Epithelial cell of prostate (primary cell): ENCODE data around the gene IPO11.
A peak's percentile ranks its signal among the peaks of the same experiment; 100 is the strongest.
"Not testable (repeated sequence)": the region's sequence is repeated elsewhere in the genome, so short reads cannot be mapped to it uniquely, and the experiment has no call there.

ENCODE experiments used
- DNase-seq: peaks from one replicate; pipeline ENCODE4 v3.0.0-alpha.2; 2011; ENCODE audit warnings: low read depth, low spot score
- H3K27ac ChIP-seq: fragments of 450-650 bp; 2 replicates; pipeline ENCODE4 v1.5.1; 2017; ENCODE audit warnings: mild to moderate bottlenecking

Gene IPO11

DNA sequence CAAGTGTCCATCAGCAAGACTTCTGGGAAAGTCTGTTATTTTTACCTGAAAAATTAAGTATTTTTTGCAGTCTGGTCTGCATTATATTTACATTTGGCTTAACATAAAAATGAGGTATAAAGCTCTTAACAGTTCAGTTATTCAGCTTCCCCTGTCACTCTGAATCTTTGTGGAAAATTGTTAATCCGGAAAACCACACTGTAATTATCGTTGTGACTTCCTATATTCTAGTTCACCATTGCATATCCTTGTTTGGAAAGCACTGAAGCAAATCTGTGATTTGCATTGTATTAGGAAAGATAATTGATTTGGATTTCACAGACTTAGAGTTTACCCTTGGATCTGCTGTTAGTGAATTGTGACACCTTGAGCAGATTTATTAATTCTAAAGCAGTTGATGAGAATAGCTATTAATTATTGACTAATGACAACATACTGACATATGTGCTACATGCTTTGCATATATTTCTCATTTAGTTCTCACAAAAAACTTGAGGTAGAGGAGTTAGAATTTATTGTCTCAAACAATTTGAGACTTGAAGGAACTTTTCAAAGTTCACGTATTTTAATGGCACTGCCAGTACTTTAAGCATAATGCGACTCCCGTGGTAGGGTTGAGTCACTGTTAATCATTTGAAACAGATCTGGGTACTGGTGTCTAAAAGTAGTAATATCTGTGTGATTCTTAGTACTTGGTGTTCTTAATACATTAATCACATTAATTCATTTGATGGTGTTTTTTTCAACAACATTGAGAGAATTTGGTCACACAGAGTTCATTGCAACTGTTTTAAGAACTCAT is 94.3 kb downstream of the IPO11 start:
- no peak overlapping the region for H3K27ac ChIP-seq

DNA sequence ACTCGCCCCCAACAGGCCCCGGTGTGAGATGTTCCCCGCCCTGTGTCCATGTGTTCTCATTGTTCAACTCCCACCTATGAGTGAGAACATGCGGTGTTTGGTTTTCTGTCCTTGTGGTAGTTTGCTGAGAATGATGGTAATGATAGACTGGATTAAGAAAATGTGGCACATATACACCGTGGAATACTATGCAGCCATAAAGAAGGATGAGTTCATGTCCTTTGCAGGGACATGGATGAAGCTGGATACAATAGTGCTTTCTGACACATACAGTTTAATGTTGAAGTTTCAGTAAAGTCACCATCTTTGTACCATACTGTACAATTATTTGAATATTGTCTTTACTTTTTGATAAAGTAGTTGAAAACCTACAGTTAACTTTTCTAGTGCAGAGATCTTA is 96.2 kb downstream of the IPO11 start:
- DNase-seq, H3K27ac ChIP-seq: not testable (repeated sequence)

More for the DNA sequence above, 94.3 kb downstream of the IPO11 start:
- DNase-seq, result no peak

DNA sequence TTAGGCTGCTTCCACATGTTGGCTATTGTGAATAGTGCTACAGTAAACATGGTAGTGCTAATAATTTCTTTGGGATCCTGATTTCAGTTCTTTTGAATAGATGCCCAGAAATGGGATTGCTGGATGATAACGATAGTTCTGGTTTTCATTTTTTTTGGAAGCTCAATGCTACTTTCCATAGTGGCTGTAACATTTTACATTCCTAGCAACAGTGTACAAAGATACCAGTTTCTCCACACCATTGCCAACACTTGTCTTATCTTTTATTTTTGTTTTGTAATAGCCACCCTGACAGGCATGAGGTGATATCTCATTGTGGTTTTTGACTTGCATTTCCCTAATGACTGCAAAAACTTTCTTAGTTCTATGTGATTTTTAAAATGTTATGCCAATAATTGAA is 97.2 kb downstream of the IPO11 start:
- no peak overlapping the region for H3K27ac ChIP-seq
- DNase-seq, result no peak

DNA sequence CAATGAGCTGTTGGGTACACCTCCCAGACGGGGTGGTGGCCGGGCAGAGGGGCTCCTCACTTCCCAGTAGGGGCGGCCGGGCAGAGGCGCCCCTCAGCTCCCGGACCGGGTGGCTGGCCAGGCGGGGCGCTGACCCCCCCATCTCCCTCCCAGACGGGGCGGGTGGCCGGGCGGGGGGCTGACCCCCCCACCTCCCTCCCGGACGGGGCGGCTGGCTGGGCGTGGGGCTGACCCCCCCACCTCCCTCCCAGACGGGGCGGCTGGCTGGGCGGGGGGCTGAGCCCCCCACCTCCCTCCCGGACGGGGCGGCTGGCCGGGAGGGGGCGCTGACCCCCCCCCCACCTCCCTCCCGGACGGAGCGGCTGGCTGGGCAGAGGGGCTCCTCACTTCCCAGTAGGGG is 100.5 kb downstream of the IPO11 start:
- not testable (repeated sequence) for DNase-seq, H3K27ac ChIP-seq

DNA sequence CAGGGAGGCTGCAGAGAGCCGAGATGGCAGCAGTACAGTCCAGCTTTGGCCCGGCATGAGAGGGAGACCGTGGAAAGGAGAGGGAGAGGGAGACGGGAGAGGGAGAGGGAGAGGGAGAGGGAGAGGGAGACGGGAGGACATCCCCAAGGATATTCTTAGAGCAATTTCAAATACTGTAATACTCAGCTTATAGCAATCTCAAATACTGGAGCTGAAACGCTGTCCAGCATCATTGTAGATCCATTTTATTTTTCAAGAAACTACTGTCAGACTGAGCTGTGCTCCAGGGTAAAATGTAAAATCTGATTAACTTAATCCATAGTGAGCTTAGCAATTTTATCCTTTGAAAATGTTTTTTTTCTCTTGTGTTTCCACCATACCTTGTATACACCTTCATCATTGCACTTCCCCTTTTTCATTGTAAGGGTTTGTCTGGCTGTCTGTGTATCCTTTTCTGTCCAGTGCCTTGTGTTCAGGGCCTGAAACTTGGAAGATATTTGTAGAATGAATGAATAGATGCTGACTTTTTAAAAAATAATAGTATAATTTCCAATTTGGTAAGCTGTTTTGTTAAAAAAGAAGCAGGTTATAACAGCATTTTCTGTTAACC is 102.1 kb downstream of the IPO11 start:
- no peak overlapping the region for H3K27ac ChIP-seq
- DNase-seq, result no peak

DNA sequence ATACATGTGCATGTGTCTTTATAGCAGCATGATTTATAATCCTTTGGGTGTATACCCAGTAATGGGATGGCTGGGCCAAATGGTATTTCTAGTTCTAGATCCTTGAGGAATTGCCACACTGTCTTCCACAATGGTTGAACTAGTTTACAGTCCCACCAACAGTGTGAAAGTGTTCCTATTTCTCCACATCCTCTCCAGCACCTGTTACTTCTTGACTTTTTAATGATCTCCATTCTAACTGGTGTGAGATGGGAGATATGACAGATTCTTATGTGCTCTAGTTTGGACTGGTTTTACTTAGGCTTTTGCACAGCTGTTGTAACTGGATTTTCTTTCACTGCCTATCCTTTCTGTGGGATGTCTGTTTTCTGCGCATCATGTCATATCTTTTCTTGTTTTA is 108.2 kb downstream of the IPO11 start:
- H3K27ac ChIP-seq, DNase-seq: not testable (repeated sequence)

DNA sequence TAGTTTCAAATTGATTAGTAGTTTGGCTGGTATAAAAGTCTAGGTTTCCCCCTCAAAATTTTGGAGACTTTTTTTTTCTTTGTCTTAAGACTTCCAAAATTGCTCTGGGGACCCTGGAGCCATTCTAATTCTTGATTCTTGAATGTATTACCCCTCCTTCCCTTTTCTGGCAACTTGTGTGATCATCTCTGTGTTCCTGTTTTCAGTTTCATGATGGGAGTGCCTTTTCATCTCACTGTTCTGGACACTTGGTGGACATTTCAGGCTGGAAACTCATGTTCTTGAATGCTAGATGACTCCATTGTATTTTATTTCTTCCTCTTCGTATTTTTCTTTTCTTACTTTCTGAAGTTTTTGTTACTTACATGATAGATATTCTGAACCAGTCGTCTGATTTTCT is 108.8 kb downstream of the IPO11 start:
- DNase-seq, result no peak

DNA sequence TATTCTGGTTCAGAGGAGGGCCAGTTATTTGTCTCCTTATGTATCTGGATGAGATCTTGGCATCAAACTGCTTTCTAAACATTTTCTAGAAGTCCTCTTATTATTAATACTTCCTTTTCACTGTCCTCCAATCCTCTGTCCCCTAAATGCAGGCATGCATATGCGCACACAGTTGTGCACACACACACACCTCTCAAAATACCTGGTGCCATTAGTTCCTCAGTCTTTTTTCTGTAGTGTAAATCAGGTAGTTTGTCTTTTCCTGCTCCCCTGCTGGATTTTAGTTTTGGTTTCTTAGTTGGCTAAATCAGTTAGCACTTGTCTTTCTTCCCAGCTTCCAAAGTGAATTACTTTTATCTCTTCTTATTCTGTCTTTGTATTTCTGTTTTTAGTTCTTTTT is 110.2 kb downstream of the IPO11 start:
- no peak overlapping the region for H3K27ac ChIP-seq
- DNase-seq, result no peak

More for the DNA sequence above, 108.8 kb downstream of the IPO11 start:
- H3K27ac ChIP-seq, result no peak overlapping the region

DNA sequence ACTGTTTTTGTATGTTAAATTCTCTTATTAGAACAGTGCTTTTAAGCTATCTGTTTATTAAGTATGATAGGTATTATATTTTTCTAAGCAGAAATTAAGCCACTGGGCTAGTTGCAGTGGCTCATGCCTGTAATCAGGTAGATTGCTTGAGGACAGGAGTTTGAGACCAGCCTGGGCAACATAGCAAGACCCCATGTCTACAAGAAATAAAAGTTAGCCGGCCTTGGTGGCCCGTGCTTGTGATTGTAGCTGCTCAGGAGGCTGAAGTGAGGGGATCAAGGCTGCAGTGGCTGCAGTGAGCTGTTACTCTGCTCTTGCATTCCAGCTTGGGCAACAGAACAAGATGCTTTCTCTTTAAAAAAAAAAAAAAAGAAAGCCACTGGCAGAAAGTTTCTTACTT is 121.0 kb downstream of the IPO11 start:
- DNase-seq, result no peak
- no peak overlapping the region for H3K27ac ChIP-seq

DNA sequence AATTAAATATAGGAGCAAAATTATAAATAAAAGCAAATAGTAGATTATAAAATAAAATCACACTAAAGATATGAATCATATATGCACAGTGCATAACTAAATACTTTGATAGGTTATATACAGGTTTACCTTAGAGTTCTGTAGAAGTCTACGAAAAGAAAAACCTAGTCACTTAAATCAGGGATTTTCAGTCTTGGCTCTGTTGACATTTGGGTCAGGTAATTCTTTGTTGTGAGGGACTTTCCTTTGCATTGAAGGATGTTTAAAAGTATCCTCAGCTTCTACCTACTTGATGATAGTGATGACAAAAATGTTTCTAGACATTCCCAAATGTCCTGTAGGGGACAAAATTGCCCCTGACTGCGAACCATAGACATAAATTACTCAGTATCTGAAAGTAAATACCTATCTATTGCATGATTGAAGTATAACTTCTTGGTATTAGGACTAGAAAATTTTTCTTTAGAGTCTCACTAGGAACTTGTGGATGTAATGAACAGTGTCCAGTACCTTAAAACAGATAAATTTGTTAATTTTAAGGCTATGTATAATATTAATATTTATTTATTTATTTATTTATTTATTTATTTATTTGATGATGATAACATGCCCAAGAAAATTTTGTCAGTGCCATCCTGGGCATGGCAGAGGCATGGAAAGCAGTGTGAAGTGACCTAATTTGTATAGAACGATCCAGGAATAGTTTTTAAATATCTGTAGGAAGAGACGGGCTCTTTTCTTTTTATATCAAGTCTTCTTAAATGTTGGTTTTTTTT is 122.1 kb downstream of the IPO11 start:
- no peak for DNase-seq
- H3K27ac ChIP-seq, result no peak overlapping the region

DNA sequence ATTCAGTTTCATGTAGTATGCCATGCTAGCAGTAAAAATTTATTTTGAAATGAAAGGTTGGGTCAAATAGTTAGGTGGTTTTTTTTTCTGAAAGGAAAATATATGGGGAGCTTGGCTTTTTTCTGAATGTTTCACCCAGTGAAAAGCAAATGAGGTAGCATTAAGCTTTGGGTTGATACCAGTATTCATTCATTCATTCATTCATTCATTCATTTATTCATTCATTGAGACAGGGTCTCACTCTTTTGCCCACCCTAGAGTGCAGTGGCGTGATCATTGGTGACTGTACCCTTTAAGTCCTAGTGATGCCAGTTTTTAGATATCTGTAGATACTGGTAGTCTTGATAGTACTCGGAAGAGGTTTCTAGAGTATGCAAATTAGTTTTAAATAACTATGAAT is 123.7 kb downstream of the IPO11 start:
- no peak overlapping the region for H3K27ac ChIP-seq
- no peak for DNase-seq

DNA sequence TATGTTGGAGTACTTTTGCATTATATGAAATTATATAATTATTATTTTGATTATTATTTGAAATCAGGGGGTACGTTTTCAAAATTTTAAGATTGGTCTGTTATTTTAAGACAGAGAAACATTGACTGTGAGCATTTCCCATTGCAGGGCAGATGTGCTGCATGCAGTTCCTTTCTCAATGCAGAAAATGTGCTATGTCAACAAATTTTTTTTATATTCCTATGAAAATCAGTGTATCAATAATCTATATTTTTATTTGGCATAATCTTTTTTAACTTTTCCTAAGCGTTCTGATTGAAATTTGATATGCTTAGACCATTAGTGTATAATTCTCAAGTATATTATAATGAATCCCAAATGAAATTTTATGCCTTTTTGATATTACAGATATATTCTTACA is 124.2 kb downstream of the IPO11 start:
- H3K27ac ChIP-seq, result no peak overlapping the region
- no peak for DNase-seq

DNA sequence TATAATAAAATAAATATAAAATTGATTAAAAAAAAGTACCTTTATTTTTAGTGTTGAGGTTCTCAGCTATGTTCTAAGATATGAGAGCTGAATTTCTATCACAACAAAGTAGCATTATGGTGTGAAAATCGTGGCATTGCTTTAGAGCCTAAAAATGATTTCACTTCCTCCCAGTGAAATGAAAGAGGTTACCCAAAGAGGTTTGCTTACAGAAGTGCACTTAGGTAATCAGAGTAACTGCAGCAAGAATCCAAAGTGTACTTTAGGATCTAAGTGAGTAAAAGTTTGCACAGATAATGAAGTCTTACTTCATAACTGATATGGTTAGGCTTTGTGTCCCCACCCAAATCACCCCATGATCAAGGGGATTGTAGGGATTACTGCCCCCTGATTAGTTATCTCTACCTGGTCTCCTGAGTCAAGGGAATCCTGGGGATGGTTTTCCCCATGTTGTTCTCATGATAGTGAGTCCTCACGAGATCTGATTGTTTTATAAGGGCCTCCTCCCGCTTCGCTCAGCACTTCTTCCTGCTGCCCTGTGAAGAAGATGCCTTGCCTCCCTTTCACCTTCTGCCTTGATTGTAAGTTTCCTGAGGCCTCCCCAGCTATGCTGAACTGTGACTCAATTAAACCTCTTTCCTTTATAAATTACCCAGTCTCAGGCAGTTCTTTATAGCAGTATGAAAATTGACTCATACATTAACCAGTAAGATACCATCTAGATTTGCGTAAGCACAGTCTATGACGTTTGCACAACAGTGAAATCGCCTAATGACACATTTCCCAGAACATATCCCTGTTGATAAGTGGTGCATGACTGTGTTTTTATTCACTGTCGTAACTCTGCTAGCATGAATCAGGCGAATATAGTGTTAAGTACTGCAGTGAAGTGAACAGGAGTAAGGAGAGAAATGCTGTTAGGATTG is 125.7 kb downstream of the IPO11 start:
- DNase-seq, result peak; percentile 62
- H3K27ac ChIP-seq, result no peak overlapping the region

DNA sequence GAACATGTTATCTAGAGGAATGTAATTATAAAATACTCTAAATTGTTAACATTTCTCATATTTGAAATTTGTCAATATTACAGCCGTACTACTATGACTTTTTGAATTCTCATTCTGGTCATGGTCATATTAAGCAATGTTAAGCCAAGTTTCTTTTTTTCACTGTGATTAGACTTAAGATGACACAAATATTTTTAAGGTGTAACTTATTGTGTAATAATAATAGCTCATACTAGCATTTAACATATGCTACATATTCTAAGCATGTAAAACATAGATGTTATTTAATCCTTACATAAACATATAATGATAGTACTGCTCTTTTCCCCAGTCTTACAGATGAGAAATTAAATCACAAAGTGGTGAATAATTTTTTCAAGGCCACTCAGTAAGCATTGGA is 130.2 kb downstream of the IPO11 start:
- H3K27ac ChIP-seq, result no peak overlapping the region
- DNase-seq, result no peak

DNA sequence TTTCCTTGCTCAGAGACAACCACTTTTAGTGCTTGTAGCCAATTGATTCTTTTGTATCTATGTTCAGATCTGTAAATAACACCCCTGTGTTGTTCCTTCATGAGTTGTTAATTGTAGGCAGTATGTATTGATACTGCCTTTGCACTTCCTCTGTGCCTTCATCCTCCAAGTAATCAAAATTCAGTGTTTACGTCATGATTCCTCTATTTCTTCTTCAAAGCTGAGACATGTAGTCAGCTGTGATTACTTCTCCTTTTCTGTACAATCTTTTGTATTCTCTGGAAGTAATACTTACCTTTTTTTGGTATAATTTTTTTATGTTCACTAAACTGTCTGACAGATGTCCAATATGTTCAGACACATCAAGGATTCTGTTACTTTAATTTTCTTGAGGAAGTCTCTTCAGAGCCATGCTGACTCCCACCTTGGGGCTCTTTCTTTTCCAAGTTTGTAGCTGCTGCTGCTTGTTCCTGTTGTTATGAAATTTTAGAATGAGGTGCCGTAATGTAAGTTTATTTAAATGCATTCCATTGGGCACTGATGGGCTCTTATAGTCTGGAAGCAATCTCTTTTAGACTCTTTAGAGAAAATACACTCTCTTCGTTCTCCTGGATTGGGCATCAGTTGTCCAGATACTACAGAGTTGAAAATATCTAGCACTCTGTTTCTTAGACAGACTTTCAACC is 135.5 kb downstream of the IPO11 start:
- no peak overlapping the region for H3K27ac ChIP-seq
- DNase-seq, result no peak

DNA sequence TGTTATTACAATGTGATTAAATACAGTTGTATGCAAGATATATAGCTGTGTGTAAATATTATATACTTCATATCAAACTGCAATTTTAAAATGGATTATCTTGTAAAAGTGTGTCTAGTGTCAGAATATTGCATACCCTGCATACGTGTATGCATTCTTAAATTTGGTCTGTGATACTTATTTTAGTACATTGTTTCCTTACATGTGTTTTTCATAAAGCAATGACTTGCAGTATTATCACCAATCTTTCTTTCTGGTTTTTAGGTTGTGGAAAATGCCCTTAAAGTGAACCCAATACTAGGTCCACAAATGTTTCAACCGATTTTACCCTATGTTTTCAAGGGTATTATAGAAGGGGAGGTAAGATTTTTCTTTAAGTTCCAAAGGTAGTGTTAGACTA is 137.5 kb downstream of the IPO11 start:
- no peak for DNase-seq
- H3K27ac ChIP-seq, result no peak overlapping the region

DNA sequence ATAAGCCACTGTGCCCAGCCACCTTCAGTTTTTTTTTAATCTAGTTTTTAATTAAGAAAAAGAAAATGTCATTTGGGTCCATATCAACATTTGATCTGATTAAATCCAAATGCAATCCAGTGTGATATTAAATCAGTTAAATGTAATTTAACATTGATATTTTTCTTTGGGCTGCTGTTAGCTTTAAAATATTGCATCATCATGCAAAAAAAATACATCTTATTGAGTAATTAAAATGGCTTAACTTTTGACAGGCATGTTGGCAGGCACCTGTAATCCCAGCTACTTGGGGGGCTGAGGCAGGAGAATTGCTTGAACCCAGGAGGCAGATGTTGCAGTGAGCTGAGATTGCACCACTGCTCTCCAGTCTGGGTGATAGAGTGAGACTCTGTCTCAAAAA is 143.4 kb downstream of the IPO11 start:
- H3K27ac ChIP-seq, result no peak overlapping the region
- DNase-seq, result no peak

DNA sequence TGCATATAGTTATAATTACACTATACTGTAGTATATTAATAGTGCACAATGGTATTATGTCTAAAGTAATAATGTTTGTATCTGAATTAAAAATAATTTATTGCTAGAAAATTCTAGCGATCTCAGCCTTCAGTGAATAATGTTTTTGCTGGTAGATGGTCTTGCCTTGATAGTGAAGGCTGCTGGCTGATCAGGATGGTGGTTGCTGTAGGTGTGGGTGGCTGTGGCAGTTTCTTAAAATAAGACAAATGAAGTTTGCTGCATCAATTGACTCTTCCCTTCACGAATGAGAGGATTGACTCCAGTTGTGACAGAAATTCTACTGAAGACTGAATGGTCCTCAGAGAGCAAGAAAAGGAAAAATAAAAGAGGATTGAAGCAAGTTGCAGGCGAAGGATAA is 146.4 kb downstream of the IPO11 start:
- no peak overlapping the region for H3K27ac ChIP-seq
- no peak for DNase-seq

DNA sequence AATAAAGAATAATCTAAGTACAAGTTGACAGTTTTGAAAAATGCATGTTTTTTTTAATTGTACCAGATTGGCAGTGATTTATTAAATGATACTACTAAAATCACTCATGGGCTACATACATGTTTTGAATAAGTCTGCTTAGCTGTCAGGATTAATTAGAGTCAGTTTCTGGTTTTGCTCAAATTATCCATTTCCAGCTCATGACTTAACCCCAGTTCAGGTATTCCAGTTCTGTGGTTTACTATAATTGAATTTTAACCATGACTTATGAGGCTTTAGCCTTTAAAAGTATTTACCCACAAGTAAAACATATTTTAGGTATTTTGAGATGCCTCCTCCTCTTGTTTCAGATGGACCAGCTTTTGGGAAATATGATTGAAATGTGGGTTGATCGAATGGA is 148.2 kb downstream of the IPO11 start:
- no peak for DNase-seq
- no peak overlapping the region for H3K27ac ChIP-seq

DNA sequence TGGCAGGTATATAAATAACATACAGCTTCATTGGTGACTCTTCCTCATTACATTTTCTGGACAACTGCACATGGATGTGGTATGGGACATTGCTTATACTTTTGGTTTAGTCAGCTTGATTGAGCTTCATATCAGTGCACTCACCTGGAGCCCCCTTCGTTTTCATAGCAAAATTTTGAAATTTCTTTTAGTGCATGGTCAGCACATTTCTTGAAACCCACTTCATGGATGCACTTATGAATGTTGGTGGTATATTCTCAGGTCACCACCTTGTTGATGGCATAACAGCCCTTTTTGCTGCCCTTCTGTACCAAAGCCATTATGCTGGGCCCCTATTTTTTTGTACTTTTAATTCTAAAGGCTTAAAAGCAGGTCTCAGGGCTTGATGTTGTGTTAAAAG is 149.3 kb downstream of the IPO11 start:
- no peak overlapping the region for H3K27ac ChIP-seq
- no peak for DNase-seq
